ENCODE data around the gene ATE1. TPM values are rescaled to one million over a fixed set of nuclear protein-coding genes. Genes with fewer than 3 reads are reported as not detected.

ATE1 gene
- total and polyA plus RNA-seq, 4 donors: 18.3 to 60.7 (median 35.5) TPM

GRCh38 chr10:121692626-121693025 is 235.2 kb downstream of the ATE1 start:
- no peak for DNase-seq (ENCODE audit: low read depth in 4 of 6, low spot score in 6 of 6)
- WGBS (ENCODE audit: insufficient coverage): 52% methylated on average over 4 of the region's 10 CpGs
- Histone ChIP-seq H3K4me1 (ENCODE audit: control insufficient read depth, insufficient read depth, low read length) (peaks cover 3% of the 10 kb centered on the region), H3K9me3 (ENCODE audit: control insufficient read depth, insufficient read depth, low read length) (no peaks in the 10 kb centered on the region), H3K4me3 (ENCODE audit: low read depth, low read length) (no peak overlapping the region), H3K27ac (ENCODE audit: low read depth, low read length) (no peak overlapping the region), H3K36me3 (ENCODE audit: control insufficient read depth, insufficient read depth, low read length) (no peaks in the 10 kb centered on the region), H3K27me3 (ENCODE audit: control insufficient read depth, insufficient read depth, low read length) (no peaks in the 10 kb centered on the region)

- WGBS (ENCODE audit: insufficient coverage): 86% methylated on average over 1 of the region's 3 CpGs
- DNase-seq (ENCODE audit: low read depth in 4 of 6, low spot score in 6 of 6): no peak
- Histone ChIP-seq H3K27me3 (ENCODE audit: control insufficient read depth, insufficient read depth, low read length) (no peaks in the 10 kb centered on the region), H3K36me3 (ENCODE audit: control insufficient read depth, insufficient read depth, low read length) (no peaks in the 10 kb centered on the region), H3K4me1 (ENCODE audit: control insufficient read depth, insufficient read depth, low read length) (peaks cover 8% of the 10 kb centered on the region), H3K27ac (ENCODE audit: low read depth, low read length) (no peak overlapping the region), H3K9me3 (ENCODE audit: control insufficient read depth, insufficient read depth, low read length) (no peaks in the 10 kb centered on the region), H3K4me3 (ENCODE audit: low read depth, low read length) (no peak overlapping the region)
Measured at GRCh38 chr10:121690970-121691369, 236.9 kb downstream of the ATE1 start.

Small RNA genes within 50 kb of the gene (small RNA-seq; reads per million reads assigned to genes)
- not detected for gene RF00019 (ENCODE audit: low replicate concordance)
- not detected for gene RF02219 (ENCODE audit: low replicate concordance)

Other genes with a start within 250 kb of the ATE1 start
- gene NSMCE4A, start 47.2 kb upstream of the ATE1 start, total RNA-seq: 10 to 100 TPM; 49.0 to 59.0 TPM
- gene NSMCE4A, start 47.2 kb upstream of the ATE1 start, polyA plus RNA-seq (ENCODE audit: insufficient read length in 2 of 2): 10 to 100 TPM; 62.8 to 63.4 TPM
- 10 to 100 TPM; 21.6 to 38.0 TPM for gene TACC2, start 61.1 kb upstream of the ATE1 start, total RNA-seq
- 100 to 1,000 TPM in 1 of 2 donors, 10 to 100 TPM in 1; 91.9 to 107 TPM for gene TACC2, start 61.1 kb upstream of the ATE1 start, polyA plus RNA-seq (ENCODE audit: insufficient read length in 2 of 2)

All from spinal cord (tissue), 10 donors.